ENCODE data around the gene TAAR1.

- TF ChIP-seq CTCF (IDR thresholded peaks at IDR 0.05) (no peak), POLR2A (IDR thresholded peaks at IDR 0.05) (no peak)
Observed at GRCh38 chr6:132612449-132613108, 46.4 kb downstream of the TAAR1 start.

Data from uterus (tissue), 2 donors.